DLD1 (cell line): ENCODE measurements around the gene CD200R1L.

Experiments
- in situ Hi-C: cut with HindIII; loops from 2 replicates; pipeline ENCODE4 v1.10.0; 2017; ENCODE audit warnings: low sequenced_read_pairs

Gene CD200R1L

DNA sequence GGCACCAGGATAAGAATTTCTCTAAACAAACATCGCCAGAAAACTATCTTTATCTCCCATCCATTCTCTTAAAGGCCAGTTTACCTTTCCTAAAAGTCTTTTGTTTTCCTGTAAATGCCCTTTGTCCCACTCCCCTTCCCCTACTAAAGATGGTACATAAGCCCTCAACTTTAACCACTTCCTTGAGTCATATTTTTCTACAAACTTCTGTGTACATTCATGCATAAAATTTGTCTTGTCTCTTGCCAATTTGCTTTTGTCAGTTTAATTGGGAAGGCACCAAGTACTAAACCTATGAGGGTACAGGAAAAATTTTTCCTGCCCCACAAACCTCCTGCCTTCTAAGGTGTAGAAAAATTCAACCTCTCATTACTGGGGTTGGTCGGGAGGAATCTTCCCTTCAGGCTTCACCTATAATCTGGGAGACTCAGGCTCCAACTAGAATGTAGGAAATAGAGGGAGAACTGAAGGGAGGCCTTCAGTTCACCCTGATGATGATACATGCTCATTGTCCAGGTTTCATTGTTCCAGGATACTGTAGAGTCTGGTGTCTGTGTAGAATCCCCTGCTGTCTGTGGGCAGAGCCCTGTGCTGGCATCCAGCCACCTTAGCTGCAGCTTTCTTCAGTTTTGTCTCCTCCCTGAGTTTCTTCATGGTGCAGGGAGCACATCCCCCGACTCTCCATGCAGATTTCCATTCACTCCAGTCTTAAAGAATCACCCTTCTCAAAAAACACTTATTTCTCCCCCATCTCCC, 53.2 kb downstream of the CD200R1L start:
- in situ Hi-C loops = no loop called here

DNA sequence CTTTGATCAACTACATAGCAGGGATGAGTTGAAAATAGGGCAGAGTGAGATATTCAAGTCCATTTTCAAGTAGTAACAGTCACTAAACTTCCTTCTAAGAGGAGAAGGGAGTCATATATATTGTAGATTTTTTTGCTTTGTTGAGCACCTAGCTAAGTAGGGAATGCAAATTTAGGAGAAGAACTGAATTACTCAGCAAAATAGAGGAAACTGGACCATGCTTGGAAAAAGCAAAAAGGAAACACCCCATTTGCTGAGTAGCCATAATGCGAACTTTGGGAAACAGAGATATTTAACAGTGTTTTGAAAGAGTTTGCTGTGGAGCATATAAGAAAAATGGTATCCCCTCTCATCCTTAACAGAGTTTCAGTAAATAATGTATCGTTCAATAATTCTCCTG, 54.9 kb downstream of the CD200R1L start:
- in situ Hi-C loops = no loop called here

DNA sequence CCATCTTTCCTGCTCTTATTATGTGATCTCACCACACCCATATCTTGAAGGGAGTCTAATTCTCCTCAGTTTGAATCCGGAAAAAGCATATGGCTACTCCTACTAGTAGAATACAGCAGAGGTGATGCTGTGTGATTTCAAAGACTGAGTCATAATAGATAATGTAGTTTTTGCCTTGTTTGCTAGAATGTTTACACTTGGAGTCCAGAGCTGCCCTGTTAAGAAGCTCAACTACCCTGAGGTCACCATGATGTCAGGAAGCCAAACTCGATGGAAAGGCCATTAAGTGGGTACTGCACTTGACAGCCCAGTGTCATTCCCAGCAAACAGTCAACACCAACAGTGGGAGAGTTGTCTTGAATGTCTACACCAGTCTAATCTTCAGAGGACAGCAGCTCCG, 56.9 kb downstream of the CD200R1L start:
- in situ Hi-C loops = no loop called here

DNA sequence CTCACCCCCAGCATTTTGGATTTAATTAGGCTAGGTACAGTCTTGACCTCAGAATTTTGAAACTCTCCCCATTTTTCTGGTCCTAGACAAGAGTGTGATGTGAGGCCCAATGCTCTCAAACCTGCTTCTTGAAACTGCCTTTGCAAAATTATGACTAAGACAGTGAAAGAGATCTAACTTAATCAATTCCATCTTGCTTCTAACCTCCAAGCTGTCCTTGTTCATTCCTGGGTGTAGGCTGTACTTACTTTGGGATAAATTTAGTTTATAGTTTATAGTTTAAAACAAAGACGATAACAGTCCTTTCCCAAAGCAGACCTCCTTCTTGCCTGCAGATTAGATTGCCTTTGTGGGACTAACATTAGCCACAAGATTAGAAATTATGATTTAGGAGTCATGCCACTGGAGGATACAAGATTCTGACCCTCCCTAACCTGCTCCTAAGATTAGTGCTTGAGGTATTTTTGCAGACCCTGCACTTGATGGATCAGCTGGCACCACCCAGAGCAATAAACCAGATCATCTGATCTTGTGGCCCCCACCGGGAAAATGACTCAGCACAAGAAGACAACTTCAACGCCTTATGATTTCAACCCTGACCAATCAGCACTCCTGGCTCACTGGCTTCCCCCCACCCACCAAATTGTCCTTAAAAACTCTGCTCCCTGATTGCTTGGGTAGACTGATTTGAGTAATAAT, 59.6 kb downstream of the CD200R1L start:
- in situ Hi-C loops = no loop called here

DNA sequence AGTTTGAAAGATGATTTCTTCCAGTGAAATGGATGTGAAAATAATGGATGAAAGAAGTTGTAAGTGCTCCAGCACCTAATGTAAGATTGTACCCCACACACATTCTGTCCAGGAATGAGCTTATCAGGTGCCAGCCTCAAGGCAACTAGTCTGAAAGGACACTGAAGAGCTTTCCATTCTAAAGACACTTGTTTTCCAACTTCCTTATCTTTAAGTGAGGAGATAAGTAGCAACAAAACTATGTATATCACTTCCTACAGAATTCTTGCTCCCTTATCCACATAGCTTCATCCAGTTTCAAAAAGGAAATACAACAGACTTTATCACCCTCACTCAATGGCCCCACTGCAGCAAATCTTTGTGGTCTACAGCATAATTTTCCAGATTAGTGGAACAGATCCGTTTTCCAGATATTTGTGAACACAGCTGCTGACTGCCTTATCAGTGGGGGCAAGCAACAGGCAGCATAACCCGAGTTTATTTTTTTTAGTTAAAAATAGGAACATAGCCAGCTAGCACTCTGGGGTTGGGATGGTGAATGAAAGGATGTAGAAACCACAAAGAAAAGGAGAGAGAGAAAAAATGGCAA, 60.6 kb downstream of the CD200R1L start:
- in situ Hi-C loops = no loop called here

DNA sequence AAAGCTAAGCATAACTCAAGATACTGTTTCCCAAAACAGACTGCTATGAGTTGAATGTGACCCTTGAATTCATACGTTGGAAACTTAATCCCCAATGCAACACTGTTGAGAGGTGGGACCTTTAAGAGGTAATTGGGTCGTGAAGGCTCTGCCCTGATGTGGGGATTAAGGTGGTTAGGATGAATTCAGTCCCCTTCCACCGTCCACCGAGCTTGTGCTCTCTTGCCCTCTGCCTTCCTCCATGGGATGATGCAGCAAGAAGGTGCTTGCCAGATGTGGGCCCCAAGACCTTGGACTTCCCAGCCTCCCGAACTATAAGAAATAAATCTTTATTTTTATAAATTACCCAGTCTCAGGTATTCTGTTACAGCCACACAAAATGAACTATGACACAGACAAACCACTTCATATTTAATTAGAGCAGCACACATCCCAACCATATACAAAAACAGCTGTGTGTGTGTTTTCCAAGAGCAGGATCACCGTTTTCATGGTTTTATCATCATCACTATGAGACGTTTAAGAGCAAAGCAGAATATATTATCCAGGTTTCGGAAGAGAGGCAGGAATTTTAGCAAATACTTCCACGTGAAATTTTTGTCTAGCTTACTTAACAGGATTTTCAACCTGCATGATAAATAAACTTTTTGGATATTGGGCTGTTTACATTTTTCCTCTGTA, 61.2 kb downstream of the CD200R1L start:
- in situ Hi-C loops = no loop called here

DNA sequence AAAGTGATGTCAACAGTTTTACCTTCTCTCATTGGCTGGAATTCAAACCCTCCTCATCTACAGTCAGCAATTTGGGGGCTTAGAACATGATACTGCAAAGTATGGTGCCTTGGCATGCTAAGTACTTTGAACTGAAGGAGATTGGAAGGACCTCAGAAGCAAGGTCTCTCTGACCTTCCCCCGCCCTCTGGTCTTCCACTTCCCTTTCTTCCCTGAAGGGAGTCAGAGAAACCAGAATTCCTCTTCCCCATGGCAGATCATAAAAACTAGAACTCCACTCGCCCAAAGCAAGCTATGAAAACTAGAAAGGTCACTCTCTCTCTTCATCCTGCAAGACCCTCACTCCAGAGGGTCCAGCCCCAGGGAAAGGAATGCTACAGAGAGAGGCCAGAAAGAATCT, 64.2 kb downstream of the CD200R1L start:
- in situ Hi-C loops = no loop called here

DNA sequence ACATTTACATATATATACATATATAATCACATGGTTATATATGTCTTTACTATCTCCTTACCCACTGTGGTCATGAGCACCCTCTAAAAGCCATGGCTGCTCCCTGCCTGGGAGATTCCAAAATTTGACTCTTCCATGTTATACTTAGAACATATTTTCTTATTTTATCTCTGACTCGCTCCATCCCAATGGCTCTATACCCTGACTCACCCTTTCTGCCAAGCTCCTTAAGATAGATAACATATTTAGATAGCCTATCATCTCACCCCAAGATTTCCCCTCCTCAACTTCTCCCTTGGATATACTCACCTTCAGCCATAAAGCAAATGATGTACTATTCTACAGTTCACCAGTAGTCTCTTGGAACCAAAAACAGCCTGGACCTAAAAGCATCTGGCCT, 65.1 kb downstream of the CD200R1L start:
- in situ Hi-C loops = no loop called here

DNA sequence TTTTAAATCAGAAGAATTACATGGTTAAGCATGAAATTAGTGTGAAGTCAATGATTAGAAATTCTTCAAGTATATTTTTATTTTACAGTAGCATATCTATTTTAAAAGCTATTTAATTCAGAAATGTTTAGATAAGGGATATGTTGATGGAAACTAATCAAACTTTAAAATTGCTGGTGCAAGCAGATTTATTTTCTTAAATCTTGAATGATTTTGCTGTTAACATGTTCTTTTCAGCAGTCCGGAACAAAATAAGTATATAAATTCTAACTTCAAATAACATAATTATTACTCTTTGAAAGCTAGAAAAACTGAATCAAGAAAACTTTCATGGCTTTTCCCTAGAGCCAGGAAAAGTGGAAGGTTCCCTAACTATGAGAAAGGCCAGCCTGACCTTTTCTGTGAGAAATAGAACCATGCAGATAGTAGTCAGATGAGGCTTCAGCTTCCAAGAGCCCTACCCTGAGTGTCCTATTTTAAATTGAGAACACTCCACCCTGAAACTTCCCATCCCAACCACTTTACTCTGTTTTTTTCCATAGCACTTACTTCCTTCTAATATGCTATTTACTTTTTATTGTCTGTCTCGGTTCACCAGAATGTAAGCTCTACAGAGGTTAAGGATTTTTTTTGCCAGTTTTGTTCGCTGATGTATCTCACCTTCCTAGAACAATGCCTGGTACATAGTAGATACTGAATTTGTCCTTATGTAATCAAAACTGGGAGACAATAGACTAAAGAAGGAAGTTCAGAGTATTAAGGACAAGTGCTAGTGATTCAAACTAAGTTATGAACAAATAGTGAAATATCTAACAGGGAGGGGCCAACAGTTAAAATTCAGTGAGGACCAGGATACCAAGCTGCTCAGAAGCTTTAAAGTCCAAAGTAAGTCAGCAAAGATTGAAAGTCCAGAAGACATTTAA, 66.8 kb downstream of the CD200R1L start:
- in situ Hi-C loops = no loop called here

DNA sequence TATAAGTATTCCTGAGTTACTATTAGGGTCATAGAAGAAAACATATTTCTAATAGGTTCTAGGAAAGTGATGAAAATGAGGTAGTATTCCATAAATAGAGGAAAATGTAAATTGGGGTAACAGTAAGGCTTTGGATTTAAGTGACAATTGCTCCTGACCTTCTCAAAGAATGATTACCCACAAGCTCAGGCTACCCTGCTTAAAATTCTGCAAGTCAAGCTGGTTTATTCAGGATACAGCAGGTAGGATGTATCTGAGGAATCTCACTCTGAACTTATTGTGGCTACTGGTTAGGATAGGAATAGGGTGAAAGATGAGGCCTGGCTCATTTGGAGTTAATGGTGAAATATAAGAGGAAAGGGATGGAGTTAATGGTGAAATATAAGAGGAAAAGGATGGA, 67.7 kb downstream of the CD200R1L start:
- in situ Hi-C loops = no loop called here

DNA sequence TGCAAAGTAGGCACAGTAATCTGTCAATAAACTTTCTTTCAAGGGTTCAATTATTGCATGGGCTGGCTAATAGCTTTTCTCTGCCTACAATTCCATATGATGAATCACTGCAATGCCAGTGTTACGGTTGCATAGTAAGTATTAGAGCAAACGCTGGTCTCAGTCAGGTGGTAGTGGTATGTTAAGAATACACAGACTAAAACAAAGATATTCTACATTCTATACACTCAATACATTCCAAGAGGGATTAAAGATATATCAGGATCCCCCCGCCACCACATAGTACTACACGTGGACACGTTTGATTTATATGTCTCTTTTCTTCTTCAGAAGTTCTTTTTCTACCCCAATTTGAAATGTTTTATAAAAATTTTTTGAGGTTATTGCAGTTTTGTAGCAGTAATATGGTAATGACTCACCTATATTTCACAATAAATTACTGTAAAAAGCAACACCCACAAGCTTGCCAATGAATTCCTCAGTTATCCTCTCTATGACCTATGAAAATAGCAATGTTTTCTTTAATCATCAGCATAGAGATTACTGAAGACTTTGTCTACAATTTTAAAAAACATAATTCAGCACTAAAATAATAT, 68.2 kb downstream of the CD200R1L start:
- in situ Hi-C loops = no loop called here

DNA sequence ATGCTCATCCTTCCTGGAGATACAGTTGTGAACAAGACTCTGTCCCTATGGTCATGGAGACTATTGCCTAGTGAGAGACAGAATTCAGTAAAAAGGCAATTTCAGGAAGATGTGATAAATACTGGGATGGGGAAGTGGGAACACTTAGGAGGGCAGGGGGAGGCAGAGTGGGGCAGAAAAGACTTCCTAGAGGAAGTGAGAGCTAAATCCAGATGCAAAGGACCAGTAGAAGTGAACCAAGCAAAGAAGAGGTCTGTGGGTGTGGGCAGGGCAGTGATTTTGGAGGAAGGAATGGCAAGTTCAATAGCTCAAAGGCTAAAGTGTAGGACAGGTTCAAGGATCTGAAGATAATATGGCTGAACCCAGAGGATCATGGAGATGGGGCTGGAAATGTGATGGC, 68.9 kb downstream of the CD200R1L start:
- in situ Hi-C loops = no loop called here

DNA sequence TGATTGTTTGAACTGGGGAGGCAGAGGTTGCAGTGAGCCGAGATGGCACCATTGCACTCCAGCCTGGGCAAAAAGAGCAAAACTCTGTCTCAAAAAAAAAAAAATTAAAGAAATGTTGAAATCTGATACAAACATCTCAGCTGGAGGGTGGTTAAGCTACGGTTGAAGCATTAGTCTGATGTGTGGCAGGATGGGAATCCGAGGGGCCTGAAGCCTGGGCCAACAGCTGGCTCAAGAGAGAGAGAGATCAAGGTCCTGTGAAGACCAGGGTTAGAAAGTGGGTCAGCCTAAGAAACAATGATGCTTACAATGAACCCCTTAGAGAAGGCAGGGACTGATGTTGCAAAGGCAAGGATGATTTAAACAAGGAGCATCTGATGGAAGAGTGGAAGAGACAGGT, 69.8 kb downstream of the CD200R1L start:
- in situ Hi-C loops = no loop called here

DNA sequence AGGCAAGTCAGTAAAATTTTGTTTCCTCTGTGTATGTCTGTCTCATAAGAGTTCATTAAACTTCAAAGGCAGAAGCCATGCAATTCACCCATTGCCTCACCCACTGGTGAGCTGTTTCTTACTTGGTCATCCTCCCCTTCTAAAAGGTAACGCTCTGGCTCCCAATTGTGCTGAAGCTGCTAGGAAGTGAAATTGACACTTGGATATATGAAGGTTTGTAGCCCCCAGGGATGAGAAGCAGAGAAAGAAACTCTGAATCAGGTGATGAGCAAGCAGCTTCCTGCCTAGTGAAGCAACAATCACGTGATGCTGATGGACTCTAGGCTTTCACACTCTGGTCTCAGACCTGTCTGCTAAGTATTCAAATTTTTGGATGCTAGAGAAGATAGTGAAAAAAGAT, 70.7 kb downstream of the CD200R1L start:
- in situ Hi-C loops = no loop called here

DNA sequence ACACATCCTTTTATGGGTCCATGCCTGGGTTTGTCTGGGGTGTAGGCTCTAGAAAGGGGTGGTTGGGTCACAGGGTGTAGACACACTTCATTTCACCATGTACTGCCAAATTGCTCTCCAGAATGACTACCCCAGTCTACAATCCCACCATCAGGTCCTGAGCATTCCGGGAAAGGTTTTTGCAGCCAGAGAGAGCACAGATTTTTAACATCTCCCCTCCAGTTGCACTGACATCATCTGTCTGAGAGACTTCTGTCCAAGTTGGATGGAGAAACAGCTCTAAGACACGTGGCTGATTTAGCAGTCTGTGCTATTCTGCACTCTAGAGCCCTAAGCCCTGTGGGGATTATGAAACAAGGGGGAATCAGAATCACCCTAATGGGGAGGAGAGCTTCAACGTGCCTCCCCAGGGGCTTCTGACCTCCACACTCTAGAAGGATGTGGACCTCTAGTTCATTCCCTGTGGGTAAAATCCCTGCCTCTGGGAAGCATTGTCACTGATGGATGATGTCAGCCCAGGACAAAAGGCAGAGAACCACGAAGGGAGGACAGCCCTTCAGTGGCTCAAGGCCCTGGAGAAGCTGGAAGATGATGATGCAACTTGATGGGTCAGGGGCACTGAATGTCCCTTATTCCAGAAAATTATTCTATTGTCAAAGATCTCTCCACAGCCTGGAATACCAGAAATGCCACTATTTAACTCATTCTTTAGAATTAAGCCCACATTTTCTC, 71.5 kb downstream of the CD200R1L start:
- in situ Hi-C loops = no loop called here

DNA sequence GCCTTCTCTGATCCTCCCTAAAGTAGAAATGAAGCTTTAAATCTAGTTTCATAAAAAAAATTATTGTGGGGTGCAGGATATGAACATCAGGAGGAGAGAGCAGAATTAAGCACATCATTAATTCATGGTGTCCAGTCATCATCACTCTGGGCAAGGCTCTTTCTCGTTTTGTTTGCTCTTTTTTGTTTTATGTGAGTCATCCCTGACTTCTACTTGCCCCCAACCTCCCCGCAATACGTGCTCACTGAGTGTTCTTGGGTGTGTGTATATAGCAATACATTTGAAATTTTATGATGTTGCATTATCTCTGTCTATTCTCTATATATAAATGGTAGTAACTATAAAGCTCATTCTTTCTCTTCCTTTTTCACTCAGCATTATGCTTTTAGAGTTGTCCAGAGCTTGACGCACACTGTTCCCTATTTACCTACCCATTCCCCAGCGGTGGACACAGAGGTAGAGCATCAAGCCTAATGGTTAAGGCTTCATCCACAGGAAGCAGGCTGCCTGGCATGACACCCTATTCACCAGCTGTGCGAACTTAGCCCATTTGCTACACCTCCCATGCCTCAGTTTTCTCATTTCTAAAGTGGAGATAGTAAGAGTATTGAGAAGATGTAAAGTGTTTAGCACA, 72.3 kb downstream of the CD200R1L start:
- in situ Hi-C loops = no loop called here

DNA sequence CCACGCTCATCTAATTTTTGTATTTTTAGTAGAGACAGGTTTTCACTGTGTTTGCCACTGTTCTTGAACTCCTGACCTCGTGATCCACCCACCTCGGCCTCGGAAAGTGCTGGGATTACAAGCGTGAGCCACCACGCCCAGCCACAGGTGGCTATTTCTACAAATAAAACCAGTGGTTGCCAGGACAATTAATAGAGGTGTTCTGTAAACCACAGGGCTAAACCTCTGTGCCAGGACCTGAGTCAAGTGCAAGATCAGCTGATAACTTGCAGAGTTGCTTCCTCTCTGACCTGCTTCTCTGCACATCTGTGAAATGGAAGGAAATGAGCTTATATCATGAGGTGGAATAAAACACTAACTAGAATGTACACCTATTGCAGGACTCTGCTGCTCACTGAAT, 72.8 kb downstream of the CD200R1L start:
- in situ Hi-C loops = no loop called here

DNA sequence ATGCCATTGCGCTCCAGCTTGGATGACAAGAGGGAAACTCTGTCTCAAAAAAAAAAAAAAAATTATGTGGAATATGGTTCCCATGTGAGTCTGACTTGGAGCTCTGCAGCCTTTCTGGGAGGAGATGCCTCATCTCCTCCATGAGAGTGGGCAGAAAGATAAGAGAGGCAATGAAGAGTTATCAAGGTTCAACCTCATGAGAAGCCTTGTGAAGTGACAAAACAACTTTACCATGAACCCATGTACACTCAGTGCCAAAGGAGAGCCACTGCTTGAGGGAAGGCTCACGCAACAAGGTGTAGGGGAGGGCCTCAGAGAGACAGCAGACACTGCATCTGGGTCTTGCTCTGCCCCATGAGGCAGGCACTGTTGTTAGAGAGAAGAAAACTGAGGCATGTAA, 75.7 kb downstream of the CD200R1L start:
- in situ Hi-C loops = no loop called here

DNA sequence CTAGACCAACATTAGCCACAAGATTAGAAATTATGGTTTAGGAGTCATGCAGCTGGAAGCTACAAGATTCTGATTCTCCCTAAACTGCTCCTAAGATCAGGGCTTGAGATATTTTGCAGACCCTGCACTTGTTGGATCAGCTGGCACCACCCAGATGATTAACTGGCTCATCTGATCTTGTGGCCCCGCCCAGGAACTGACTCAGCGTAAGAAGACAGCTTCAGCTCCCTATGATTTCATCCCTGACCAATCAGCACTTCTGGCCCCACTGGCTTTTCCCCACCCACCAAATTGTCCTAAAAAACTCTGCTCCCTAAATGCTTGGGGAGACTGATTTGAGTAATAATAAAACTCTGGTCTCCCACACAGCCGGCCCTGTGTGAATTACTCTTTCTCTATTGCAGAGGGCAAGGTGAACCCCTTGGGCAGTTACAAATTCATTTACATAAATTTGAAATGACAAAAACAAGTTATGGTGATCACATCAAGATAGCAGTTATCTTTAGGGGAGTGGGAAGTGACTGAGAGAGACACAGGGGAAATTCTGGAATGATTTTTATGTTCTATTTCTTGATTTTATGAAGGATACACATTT, 76.5 kb downstream of the CD200R1L start:
- in situ Hi-C loops = no loop called here
